ENCODE measurements around the gene KDM1A. TPM values are rescaled to one million over a fixed set of nuclear protein-coding genes. Genes with fewer than 3 reads are reported as not detected.

KDM1A gene
- total RNA-seq, 2 donors from 2014 or later, result 23.4 to 44.1 TPM

GRCh38 chr1:23101887-23102286 lies 82.6 kb downstream of the KDM1A start:
- Histone ChIP-seq H3K4me3 (no peak overlapping the region), H3K4me1 (ENCODE audit: control insufficient read depth in 1 of 2, low read depth in 2 of 2) (peaks cover 44 to 56% of the 10 kb centered on the region in 2 donors), H3K27ac (peak overlapping the region; percentile 36 to 43), H3K27me3 (replicated peaks; ENCODE audit: insufficient read depth) (no peaks in the 10 kb centered on the region), H3K9me3 (no peaks in the 10 kb centered on the region), H3K36me3 (no peaks in the 10 kb centered on the region)
- ATAC-seq (ENCODE audit: insufficient number of reproducible peaks, low FRiP score, low read depth), result no peak
- no peak for TF ChIP-seq CTCF (IDR thresholded peaks at IDR 0.05)
- no peak for DNase-seq (ENCODE audit: low spot score)

- Histone ChIP-seq H3K4me3 (no peak overlapping the region), H3K27me3 (replicated peaks; ENCODE audit: insufficient read depth) (no peaks in the 10 kb centered on the region), H3K4me1 (ENCODE audit: control insufficient read depth in 1 of 2, low read depth in 2 of 2) (peaks cover 44 to 56% of the 10 kb centered on the region in 2 donors), H3K27ac (peak overlapping the region; percentile 39 to 43), H3K9me3 (no peaks in the 10 kb centered on the region), H3K36me3 (no peaks in the 10 kb centered on the region)
- ATAC-seq (ENCODE audit: insufficient number of reproducible peaks, low FRiP score, low read depth) (no peak), DNase-seq (ENCODE audit: low spot score) (no peak)
- TF ChIP-seq CTCF (IDR thresholded peaks at IDR 0.05), result no peak
Measured at GRCh38 chr1:23102289-23102688, 83.0 kb downstream of the KDM1A start.

GRCh38 chr1:23103001-23103889 lies 84.0 kb downstream of the KDM1A start:
- no peak for DNase-seq (ENCODE audit: low spot score)
- no peak for ATAC-seq (ENCODE audit: insufficient number of reproducible peaks, low FRiP score, low read depth)
- Histone ChIP-seq H3K27me3 (replicated peaks; ENCODE audit: insufficient read depth) (no peaks in the 10 kb centered on the region), H3K27ac (peak overlapping the region in 1 of 2 donors; percentile 39), H3K4me3 (no peak overlapping the region), H3K4me1 (ENCODE audit: control insufficient read depth in 1 of 2, low read depth in 2 of 2) (peaks cover 44 to 52% of the 10 kb centered on the region in 2 donors), H3K9me3 (no peaks in the 10 kb centered on the region), H3K36me3 (peaks cover 4% of the 10 kb centered on the region)
- TF ChIP-seq CTCF (IDR thresholded peaks at IDR 0.05), result no peak

DNA sequence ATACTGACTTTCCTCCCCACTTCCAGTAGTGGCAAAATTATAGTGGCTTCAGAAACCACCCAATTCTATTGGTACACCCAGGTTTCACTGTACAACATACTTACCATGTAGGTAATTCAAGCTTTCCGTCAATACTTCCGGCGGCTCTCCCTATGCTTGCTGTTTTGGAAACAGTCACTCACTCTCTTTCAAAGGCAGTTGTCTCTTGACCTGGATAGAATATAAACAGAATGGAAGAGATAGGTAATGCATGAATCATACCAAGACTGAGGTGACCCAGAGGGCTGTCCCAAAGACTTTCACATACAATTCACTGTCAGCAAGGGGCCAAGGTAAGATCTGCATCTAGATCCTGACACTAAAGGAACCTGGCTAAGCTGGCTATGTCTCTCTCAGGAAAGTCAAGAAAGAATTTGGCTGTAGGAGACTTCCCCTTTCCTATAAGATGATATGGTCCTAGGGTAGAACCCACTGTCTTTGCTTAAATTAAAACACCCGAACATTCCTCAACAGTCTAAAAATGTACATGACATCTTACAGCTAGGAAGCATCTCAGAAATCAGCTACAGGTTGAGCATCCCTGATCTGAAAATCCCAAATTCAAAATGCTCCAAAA lies 89.8 kb downstream of the KDM1A start:
- Histone ChIP-seq H3K27ac (no peak overlapping the region), H3K4me3 (no peak overlapping the region), H3K4me1 (ENCODE audit: control insufficient read depth in 1 of 2, low read depth in 2 of 2) (peaks cover 15 to 16% of the 10 kb centered on the region in 2 donors), H3K36me3 (peaks cover 8% of the 10 kb centered on the region), H3K9me3 (no peaks in the 10 kb centered on the region), H3K27me3 (replicated peaks; ENCODE audit: insufficient read depth) (no peaks in the 10 kb centered on the region)
- no peak for TF ChIP-seq CTCF (IDR thresholded peaks at IDR 0.05)
- DNase-seq (ENCODE audit: low spot score), result no peak
- no peak for ATAC-seq (ENCODE audit: insufficient number of reproducible peaks, low FRiP score, low read depth)

GRCh38 chr1:23110391-23110790 lies 91.1 kb downstream of the KDM1A start:
- H3K27ac ChIP-seq, result no peak overlapping the region
- H3K4me3 ChIP-seq, result no peak overlapping the region
- TF ChIP-seq CTCF (IDR thresholded peaks at IDR 0.05), result no peak
- H3K27me3 ChIP-seq (replicated peaks; ENCODE audit: insufficient read depth), result no peaks in the 10 kb centered on the region
- peaks cover 26 to 27% of the 10 kb centered on the region in 2 donors for H3K4me1 ChIP-seq (ENCODE audit: control insufficient read depth in 1 of 2, low read depth in 2 of 2)
- H3K36me3 ChIP-seq, result peaks cover 8% of the 10 kb centered on the region
- no peak for ATAC-seq (ENCODE audit: insufficient number of reproducible peaks, low FRiP score, low read depth)
- no peaks in the 10 kb centered on the region for H3K9me3 ChIP-seq
- no peak for DNase-seq (ENCODE audit: low spot score)

Measured in thoracic aorta (tissue), 2 donors.